ENCODE results near the gene CXorf65.
A peak's percentile ranks its signal among the peaks of the same experiment; 100 is the strongest.

CXorf65 gene

DNA sequence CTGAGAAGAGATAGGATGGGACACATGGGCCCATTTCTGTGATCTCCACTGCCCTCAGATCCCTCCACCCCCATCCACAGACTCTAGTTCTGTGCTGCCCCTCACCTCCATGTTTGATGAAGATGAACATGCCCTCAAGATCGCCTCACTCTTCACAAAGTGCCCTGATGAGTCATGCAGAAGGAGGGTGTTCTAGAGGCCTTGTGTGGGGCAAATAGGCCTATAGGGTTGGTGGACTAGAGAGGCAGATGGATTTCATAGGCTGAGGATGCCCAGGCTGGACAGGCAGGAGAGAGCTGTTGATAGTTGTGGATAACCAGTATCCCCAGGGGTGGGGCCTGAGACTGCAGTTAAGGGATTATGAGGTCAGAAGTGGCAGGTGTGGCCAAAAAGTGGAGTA lies at the start of gene CXorf65:
Gene CXorf65, minus strand, starts transcription at position 314 of the 400 bp plus-strand sequence. Its CDS starts 184 bp downstream, at position 130.
- TF ChIP-seq, protein P1, sequence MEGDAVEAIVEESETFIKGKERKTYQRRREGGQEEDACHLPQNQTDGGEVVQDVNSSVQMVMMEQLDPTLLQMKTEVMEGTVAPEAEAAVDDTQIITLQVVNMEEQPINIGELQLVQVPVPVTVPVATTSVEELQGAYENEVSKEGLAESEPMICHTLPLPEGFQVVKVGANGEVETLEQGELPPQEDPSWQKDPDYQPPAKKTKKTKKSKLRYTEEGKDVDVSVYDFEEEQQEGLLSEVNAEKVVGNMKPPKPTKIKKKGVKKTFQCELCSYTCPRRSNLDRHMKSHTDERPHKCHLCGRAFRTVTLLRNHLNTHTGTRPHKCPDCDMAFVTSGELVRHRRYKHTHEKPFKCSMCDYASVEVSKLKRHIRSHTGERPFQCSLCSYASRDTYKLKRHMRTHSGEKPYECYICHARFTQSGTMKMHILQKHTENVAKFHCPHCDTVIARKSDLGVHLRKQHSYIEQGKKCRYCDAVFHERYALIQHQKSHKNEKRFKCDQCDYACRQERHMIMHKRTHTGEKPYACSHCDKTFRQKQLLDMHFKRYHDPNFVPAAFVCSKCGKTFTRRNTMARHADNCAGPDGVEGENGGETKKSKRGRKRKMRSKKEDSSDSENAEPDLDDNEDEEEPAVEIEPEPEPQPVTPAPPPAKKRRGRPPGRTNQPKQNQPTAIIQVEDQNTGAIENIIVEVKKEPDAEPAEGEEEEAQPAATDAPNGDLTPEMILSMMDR (IDR thresholded peaks at IDR 0.05; ENCODE audit: extremely low read depth, missing control alignments): no peak
- DNase-seq (ENCODE audit: low spot score): no peak

DNA sequence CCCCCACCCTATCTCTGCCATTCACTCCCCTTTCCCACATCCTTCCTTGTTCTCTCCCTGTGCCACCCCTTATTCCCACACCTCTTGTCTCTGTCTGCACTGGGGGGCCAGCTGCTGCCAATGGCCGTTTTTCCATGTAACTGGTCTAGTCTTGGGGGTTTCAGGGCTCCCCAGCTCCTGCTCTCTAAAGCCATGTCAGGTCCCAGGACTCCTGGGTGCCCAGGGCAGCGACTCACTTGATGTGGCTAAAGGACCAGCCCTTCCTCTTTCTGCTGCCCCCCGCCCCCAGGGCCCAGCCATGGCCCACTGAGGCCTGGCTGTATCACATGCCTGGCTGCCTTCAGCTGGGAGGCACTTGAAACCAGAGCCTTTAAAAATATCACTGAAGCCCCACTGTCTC lies 48.1 kb upstream of the CXorf65 start:
- TF ChIP-seq, protein P1 (IDR thresholded peaks at IDR 0.05; ENCODE audit: extremely low read depth, missing control alignments): no peak
- no peak for DNase-seq (ENCODE audit: low spot score)

DNA sequence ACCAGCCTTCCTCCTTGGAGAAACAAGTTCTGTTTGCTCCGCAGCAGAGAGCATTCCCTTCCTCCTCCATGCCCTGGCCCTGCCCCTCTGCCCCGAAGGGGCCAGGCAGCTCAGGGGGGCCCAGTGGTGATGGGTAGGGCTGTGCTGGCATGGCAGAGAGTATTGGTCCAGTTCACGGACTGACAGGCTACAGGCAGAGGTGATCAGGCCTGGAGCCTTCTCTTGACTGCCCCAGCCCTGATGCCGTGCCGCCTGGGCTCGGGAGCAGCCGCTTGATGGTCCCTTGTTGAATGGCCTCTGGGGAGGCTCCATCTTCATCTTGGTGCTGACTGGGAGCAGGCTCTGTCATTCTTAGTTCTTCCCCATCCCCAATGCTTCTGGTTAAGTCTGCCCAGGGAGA lies 47.7 kb upstream of the CXorf65 start:
- DNase-seq (ENCODE audit: low spot score): no peak
- TF ChIP-seq, protein P1 (IDR thresholded peaks at IDR 0.05; ENCODE audit: extremely low read depth, missing control alignments): no peak

GRCh38 chrX:71151366-71151765 lies 44.8 kb upstream of the CXorf65 start:
- DNase-seq (ENCODE audit: low spot score): no peak
- TF ChIP-seq, protein P1 (IDR thresholded peaks at IDR 0.05; ENCODE audit: extremely low read depth, missing control alignments): no peak

GRCh38 chrX:71148278-71148663 lies 41.7 kb upstream of the CXorf65 start:
- TF ChIP-seq, protein P1 (IDR thresholded peaks at IDR 0.05; ENCODE audit: extremely low read depth, missing control alignments): no peak
- DNase-seq (ENCODE audit: low spot score): no peak

- peak; percentile 17 for DNase-seq (ENCODE audit: low spot score)
- TF ChIP-seq, protein P1 (IDR thresholded peaks at IDR 0.05; ENCODE audit: extremely low read depth, missing control alignments): no peak
Measured at GRCh38 chrX:71147496-71148277, 41.1 kb upstream of the CXorf65 start.

- TF ChIP-seq, protein P1 (IDR thresholded peaks at IDR 0.05; ENCODE audit: extremely low read depth, missing control alignments): no peak
- DNase-seq (ENCODE audit: low spot score): no peak
Measured at GRCh38 chrX:71144651-71145050, 38.1 kb upstream of the CXorf65 start, which contains the start of gene NLGN3. NLGN3 (plus strand) TSS chrX:71144841; CDS start chrX:71147750, 2,909 bp downstream.
